Measurements from ENCODE around the gene UBA52.

GRCh38 chr19:18523841-18524240, 47.8 kb upstream of the UBA52 start:
- TF ChIP-seq, protein P1, sequence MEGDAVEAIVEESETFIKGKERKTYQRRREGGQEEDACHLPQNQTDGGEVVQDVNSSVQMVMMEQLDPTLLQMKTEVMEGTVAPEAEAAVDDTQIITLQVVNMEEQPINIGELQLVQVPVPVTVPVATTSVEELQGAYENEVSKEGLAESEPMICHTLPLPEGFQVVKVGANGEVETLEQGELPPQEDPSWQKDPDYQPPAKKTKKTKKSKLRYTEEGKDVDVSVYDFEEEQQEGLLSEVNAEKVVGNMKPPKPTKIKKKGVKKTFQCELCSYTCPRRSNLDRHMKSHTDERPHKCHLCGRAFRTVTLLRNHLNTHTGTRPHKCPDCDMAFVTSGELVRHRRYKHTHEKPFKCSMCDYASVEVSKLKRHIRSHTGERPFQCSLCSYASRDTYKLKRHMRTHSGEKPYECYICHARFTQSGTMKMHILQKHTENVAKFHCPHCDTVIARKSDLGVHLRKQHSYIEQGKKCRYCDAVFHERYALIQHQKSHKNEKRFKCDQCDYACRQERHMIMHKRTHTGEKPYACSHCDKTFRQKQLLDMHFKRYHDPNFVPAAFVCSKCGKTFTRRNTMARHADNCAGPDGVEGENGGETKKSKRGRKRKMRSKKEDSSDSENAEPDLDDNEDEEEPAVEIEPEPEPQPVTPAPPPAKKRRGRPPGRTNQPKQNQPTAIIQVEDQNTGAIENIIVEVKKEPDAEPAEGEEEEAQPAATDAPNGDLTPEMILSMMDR (IDR thresholded peaks at IDR 0.05) = no peak
- TF ChIP-seq MAX (IDR thresholded peaks at IDR 0.05; ENCODE audit: low read depth) = no peak
- TF ChIP-seq ELF1 (IDR thresholded peaks at IDR 0.05) = no peak
- no peak for TF ChIP-seq EP300 (IDR thresholded peaks at IDR 0.05; ENCODE audit: borderline replicate concordance in 1 of 2, low read depth in 1 of 2, low read length in 1 of 2)
- no peak for TF ChIP-seq TAF1 (IDR thresholded peaks at IDR 0.05; ENCODE audit: borderline replicate concordance, low read depth, low read length)
- TF ChIP-seq CHD2 (IDR thresholded peaks at IDR 0.05; ENCODE audit: low read length, partially characterized antibody) = no peak
- no peak for TF ChIP-seq SMC3 (IDR thresholded peaks at IDR 0.05; ENCODE audit: low read depth, low read length)
- no peak for TF ChIP-seq EZH2phosphoT487 (IDR thresholded peaks at IDR 0.05; ENCODE audit: borderline replicate concordance, low read depth)
- TF ChIP-seq GABPA (IDR thresholded peaks at IDR 0.05; ENCODE audit: low read depth) = no peak
- TF ChIP-seq RXRA (IDR thresholded peaks at IDR 0.05; ENCODE audit: borderline replicate concordance, low read depth) = no peak
- no peak for TF ChIP-seq SIN3A (IDR thresholded peaks at IDR 0.05; ENCODE audit: borderline replicate concordance, low read depth, low read length)
- no peak for TF ChIP-seq USF2 (IDR thresholded peaks at IDR 0.05; ENCODE audit: borderline replicate concordance, low read depth, low read length)
